Measurements from ENCODE around the gene GPR83. TPM values are rescaled to one million over a fixed set of nuclear protein-coding genes. Genes with fewer than 3 reads are reported as not detected.
"Not testable (repeated sequence)": the region's sequence is repeated elsewhere in the genome, so short reads cannot be mapped to it uniquely, and the experiment has no call there.

Gene GPR83
- total RNA-seq, 4 donors from 2014 or later = 0.21 TPM; not detected in 3

DNA sequence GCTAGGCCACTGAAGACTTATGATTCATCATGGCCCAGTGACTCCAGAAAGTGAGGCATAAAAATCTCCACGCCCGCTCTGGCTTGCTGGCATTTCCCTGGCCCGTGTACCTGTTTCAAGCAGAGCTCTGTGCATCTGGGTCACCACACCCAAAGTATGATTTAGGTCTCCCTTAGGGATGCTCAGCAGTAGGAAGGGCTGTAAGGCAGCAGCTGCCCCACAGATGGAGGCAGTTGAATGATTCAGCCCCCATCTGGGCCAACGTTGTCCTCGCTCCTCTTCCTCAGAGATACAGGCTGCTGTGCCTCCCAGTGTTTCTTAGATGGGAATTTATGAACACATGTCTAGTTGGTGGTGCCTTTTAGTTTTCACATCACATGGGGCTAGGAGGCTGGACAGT is 21.6 kb downstream of the GPR83 start:
- H3K4me3 ChIP-seq = no peak overlapping the region
- TF ChIP-seq, protein P1, sequence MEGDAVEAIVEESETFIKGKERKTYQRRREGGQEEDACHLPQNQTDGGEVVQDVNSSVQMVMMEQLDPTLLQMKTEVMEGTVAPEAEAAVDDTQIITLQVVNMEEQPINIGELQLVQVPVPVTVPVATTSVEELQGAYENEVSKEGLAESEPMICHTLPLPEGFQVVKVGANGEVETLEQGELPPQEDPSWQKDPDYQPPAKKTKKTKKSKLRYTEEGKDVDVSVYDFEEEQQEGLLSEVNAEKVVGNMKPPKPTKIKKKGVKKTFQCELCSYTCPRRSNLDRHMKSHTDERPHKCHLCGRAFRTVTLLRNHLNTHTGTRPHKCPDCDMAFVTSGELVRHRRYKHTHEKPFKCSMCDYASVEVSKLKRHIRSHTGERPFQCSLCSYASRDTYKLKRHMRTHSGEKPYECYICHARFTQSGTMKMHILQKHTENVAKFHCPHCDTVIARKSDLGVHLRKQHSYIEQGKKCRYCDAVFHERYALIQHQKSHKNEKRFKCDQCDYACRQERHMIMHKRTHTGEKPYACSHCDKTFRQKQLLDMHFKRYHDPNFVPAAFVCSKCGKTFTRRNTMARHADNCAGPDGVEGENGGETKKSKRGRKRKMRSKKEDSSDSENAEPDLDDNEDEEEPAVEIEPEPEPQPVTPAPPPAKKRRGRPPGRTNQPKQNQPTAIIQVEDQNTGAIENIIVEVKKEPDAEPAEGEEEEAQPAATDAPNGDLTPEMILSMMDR (IDR thresholded peaks at IDR 0.05) = no peak
- TF ChIP-seq POLR2A (IDR thresholded peaks at IDR 0.05) (no peak), EP300 (IDR thresholded peaks at IDR 0.05) (no peak)
- 84 to 86% methylated on average over 5 of the region's 5 CpGs for WGBS, 2 donors
- H3K4me1 ChIP-seq = no peaks in the 10 kb centered on the region
- no peak overlapping the region for H3K27ac ChIP-seq
- no peaks in the 10 kb centered on the region for H3K27me3 ChIP-seq
- no peak for DNase-seq (ENCODE audit: low spot score in 2 of 2)
- no peaks in the 10 kb centered on the region for H3K9me3 ChIP-seq
- H3K36me3 ChIP-seq = peaks cover 0 to 5% (median 0%) of the 10 kb centered on the region in 3 donors

GRCh38 chr11:94376841-94377240 is 24.4 kb downstream of the GPR83 start:
- no peak for DNase-seq (ENCODE audit: low spot score in 2 of 2)
- Histone ChIP-seq H3K4me3 (no peak overlapping the region), H3K36me3 (peaks cover 0 to 5% (median 0%) of the 10 kb centered on the region in 3 donors), H3K27me3 (no peaks in the 10 kb centered on the region), H3K27ac (no peak overlapping the region), H3K4me1 (no peaks in the 10 kb centered on the region), H3K9me3 (no peaks in the 10 kb centered on the region)
- TF ChIP-seq EP300 (IDR thresholded peaks at IDR 0.05) (no peak), POLR2A (IDR thresholded peaks at IDR 0.05) (no peak)
- TF ChIP-seq, protein P1 (IDR thresholded peaks at IDR 0.05) = no peak
- 77 to 90% methylated on average over 1 of the region's 1 CpG for WGBS, 2 donors

- not testable (repeated sequence) for H3K4me3 ChIP-seq; H3K36me3 ChIP-seq; H3K27ac ChIP-seq; H3K9me3 ChIP-seq; H3K4me1 ChIP-seq; H3K27me3 ChIP-seq; DNase-seq (ENCODE audit: low spot score in 2 of 2)
- 77 to 83% methylated on average over 6 of the region's 6 CpGs for WGBS, 2 donors
Measured at GRCh38 chr11:94370576-94370975, 30.6 kb downstream of the GPR83 start.

DNA sequence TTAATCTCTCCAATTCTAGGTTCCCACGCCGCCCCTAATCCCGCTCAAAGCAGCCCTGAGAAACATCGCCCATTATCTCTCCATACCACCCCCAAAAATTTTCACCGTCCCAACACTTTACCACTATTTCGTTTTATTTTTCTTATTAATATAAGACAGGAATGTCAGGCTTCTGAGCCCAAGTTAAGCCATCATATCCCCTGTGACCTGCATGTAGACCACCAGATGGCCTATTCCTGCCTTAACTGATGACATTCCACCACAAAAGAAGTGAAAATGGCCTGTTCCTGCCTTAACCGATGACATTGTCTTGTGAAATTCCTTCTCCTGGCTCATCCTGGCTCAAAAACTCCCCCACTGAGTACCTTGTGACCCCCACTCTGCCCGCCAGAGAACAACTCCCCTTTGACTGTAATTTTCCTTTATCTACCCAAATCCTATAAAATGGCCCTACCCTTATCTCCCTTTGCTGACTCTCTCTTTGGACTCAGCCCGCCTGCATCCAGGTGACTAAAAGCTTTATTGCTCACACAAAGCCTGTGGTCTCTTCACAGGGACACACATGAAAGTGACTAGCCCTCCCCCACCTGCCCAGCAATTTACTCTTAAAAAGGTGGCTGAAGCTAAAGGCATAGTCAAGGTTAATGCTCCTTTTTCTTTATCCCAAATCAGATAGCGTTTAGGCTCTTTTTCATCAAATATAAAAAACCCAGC is 50.2 kb downstream of the GPR83 start:
- not testable (repeated sequence) for H3K4me1 ChIP-seq; H3K36me3 ChIP-seq; H3K27me3 ChIP-seq; DNase-seq (ENCODE audit: low spot score in 2 of 2); H3K9me3 ChIP-seq; H3K27ac ChIP-seq; H3K4me3 ChIP-seq
- WGBS, 2 donors = 75 to 90% methylated on average over 10 of the region's 10 CpGs

DNA sequence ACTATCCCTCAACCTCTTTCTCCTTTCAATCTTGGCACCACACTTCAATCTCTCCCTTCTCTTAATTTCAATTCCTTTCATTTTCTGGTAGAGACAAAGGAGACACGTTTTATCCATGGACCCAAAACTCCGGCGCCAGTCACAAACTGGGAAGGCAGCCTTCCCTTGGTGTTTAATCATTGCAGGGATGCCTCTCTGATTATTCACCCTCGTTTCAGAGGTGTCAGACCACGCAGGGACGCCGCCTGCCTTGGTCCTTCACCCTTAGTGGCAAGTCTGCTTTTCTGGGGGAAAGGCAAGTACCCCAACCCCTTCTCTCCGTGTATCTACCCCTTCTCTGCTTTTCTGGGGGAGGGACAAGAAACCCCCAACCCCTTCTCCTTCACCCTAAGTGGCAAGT is 54.9 kb downstream of the GPR83 start:
- not testable (repeated sequence) for H3K27ac ChIP-seq; H3K27me3 ChIP-seq; H3K4me1 ChIP-seq; DNase-seq (ENCODE audit: low spot score in 2 of 2); H3K4me3 ChIP-seq; H3K9me3 ChIP-seq; H3K36me3 ChIP-seq
- WGBS, 2 donors = 92% methylated on average over 8 of the region's 8 CpGs

- DNase-seq (ENCODE audit: low spot score in 2 of 2) = no peak
- H3K4me3 ChIP-seq = no peak overlapping the region
- H3K9me3 ChIP-seq = no peaks in the 10 kb centered on the region
- TF ChIP-seq EP300 (IDR thresholded peaks at IDR 0.05) (no peak), POLR2A (IDR thresholded peaks at IDR 0.05) (no peak)
- TF ChIP-seq, protein P1 (IDR thresholded peaks at IDR 0.05) = no peak
- 86 to 97% methylated on average over 1 of the region's 1 CpG for WGBS, 2 donors
- no peak overlapping the region for H3K27ac ChIP-seq
- no peaks in the 10 kb centered on the region for H3K36me3 ChIP-seq
- H3K4me1 ChIP-seq = peaks cover 0 to 9% (median 0%) of the 10 kb centered on the region in 4 donors
- no peaks in the 10 kb centered on the region for H3K27me3 ChIP-seq
Measured at GRCh38 chr11:94343495-94343894, 57.7 kb downstream of the GPR83 start.

DNA sequence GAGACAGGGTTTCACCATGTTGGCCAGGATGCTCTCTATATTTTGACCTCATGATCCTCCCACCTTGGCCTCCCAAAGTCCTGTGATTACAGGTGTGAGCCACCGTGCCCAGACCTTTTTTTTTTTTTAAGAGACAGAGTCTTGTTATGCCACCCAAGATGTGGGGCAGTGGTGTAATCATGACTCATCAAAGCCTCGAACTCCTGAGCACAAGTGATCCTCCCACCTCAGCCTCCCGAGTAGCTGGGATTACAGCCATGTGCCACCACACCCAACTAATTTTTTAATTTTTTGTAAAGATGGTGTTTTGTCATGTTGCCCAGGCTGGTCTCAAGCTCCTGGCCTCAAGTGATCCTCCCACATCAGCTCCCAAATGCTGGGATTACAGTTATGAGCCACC is 59.0 kb downstream of the GPR83 start:
- no peak for TF ChIP-seq POLR2A (IDR thresholded peaks at IDR 0.05)
- TF ChIP-seq EP300 (IDR thresholded peaks at IDR 0.05) = no peak
- TF ChIP-seq, protein P1 (IDR thresholded peaks at IDR 0.05) = no peak
- Histone ChIP-seq H3K27me3 (no peaks in the 10 kb centered on the region), H3K36me3 (no peaks in the 10 kb centered on the region), H3K4me3 (no peak overlapping the region), H3K4me1 (peaks cover 0 to 9% (median 0%) of the 10 kb centered on the region in 4 donors), H3K9me3 (no peaks in the 10 kb centered on the region), H3K27ac (no peak overlapping the region)
- no peak for DNase-seq (ENCODE audit: low spot score in 2 of 2)
- WGBS, 2 donors = 77 to 83% methylated on average over 3 of the region's 3 CpGs

All from tibial nerve (tissue), 4 donors.